DOHH2 (cell line): ENCODE results near the gene KLHL18.

Experiments
- H3F3A ChIP-seq: fragments of 200-600 bp; sonication (generic), shearing (Covaris generic); 2 replicates; pipeline ENCODE4 v1.6.0; 2016; ENCODE audit warnings: antibody characterized with exemption, mild to moderate bottlenecking; ENCODE audit not compliant: control insufficient read depth, insufficient read depth
- H3K27ac ChIP-seq: fragments of 200-600 bp; sonication (generic); 2 replicates; pipeline ENCODE4 v1.5.1; 2014; ENCODE audit warnings: low read depth, mild to moderate bottlenecking, low read length, moderate library complexity
- H3K27me3 ChIP-seq: fragments of 200-600 bp; sonication (generic); 2 replicates; pipeline ENCODE4 v1.6.1; 2014; ENCODE audit warnings: mild to moderate bottlenecking, low read length, mixed read lengths; ENCODE audit not compliant: control insufficient read depth
- H3K36me3 ChIP-seq: fragments of 200-600 bp; sonication (generic); 2 replicates; pipeline ENCODE4 v1.6.1; 2014; ENCODE audit warnings: mild to moderate bottlenecking, low read length, moderate library complexity, mixed read lengths; ENCODE audit not compliant: control insufficient read depth
- H3K4me1 ChIP-seq: fragments of 200-600 bp; sonication (generic); 2 replicates; pipeline ENCODE4 v1.6.1; 2014; ENCODE audit warnings: mild to moderate bottlenecking, low read length, mixed read lengths; ENCODE audit not compliant: control insufficient read depth
- H3K4me2 ChIP-seq: fragments of 200-600 bp; sonication (generic); 2 replicates; pipeline ENCODE4 v1.6.0; 2014; ENCODE audit warnings: mild to moderate bottlenecking, low read length, moderate library complexity
- H3K4me3 ChIP-seq: fragments of 200-600 bp; sonication (generic); 2 replicates; pipeline ENCODE4 v1.5.1; 2014; ENCODE audit warnings: mild to moderate bottlenecking, low read length, mixed read lengths
- H3K79me2 ChIP-seq: fragments of 200-600 bp; sonication (generic); 2 replicates; pipeline ENCODE4 v1.6.1; 2014; ENCODE audit warnings: mild to moderate bottlenecking, low read length, mixed read lengths; ENCODE audit not compliant: control insufficient read depth
- H3K9me2 ChIP-seq: fragments of 200-600 bp; sonication (generic); replicated peaks from 2 replicates; pipeline ENCODE4 v1.6.1; 2014; ENCODE audit warnings: mild to moderate bottlenecking, low read length, mixed read lengths; ENCODE audit not compliant: control insufficient read depth
- H3K9me3 ChIP-seq: fragments of 200-600 bp; sonication (generic); 2 replicates; pipeline ENCODE4 v1.6.1; 2014; ENCODE audit warnings: antibody characterized with exemption, low read length, mixed read lengths; ENCODE audit not compliant: control insufficient read depth, insufficient read depth
- H4K20me1 ChIP-seq: fragments of 200-600 bp; sonication (generic); 2 replicates; pipeline ENCODE4 v1.6.0; 2014; ENCODE audit warnings: low read depth, mild to moderate bottlenecking, antibody characterized with exemption, low read length, moderate library complexity; ENCODE audit not compliant: control insufficient read depth, insufficient read depth
- CTCF ChIP-seq: fragments of 200-600 bp; sonication (generic); IDR thresholded peaks from one replicate; pipeline ENCODE4 v1.5.1; 2014; ENCODE audit warnings: antibody characterized with exemption, mild to moderate bottlenecking, low read depth, low read length; ENCODE audit not compliant: poor library complexity, severe bottlenecking
- EZH2phosphoT487 ChIP-seq: fragments of 200-600 bp; sonication (generic); IDR thresholded peaks from 2 replicates; pipeline ENCODE4 v1.6.1; 2017; ENCODE audit warnings: borderline replicate concordance, mild to moderate bottlenecking, antibody characterized with exemption, low read length, moderate library complexity, mixed read lengths

KLHL18 gene

GRCh38 chr3:47381317-47382157, 98.8 kb downstream of the KLHL18 start:
- TF ChIP-seq CTCF (no peak), EZH2phosphoT487 (no peak)
- Histone ChIP-seq H3K27me3 (no peaks in the 10 kb centered on the region), H3K36me3 (no peaks in the 10 kb centered on the region), H3K4me3 (peak overlapping the region; percentile 87), H3K79me2 (peaks cover 75% of the 10 kb centered on the region), H3K4me2 (peak overlapping the region; percentile 67), H3K9me2 (no peaks in the 10 kb centered on the region), H3K9me3 (no peaks in the 10 kb centered on the region), H4K20me1 (0 out of 2 replicates have a peak, but pooled peaks cover 4% of the 10 kb centered on the region), H3F3A (no peaks in the 10 kb centered on the region), H3K27ac (peak overlapping the region; percentile 65), H3K4me1 (peaks cover 40% of the 10 kb centered on the region)

GRCh38 chr3:47384425-47384824, 101.7 kb downstream of the KLHL18 start:
- no peaks in the 10 kb centered on the region for H3K9me3 ChIP-seq
- peaks cover 8% of the 10 kb centered on the region; the same call in 1 of the 2 replicates for H4K20me1 ChIP-seq
- H3F3A ChIP-seq = no peaks in the 10 kb centered on the region
- H3K79me2 ChIP-seq = peaks cover 84% of the 10 kb centered on the region
- no peaks in the 10 kb centered on the region for H3K36me3 ChIP-seq
- no peaks in the 10 kb centered on the region for H3K27me3 ChIP-seq
- TF ChIP-seq EZH2phosphoT487 = no peak
- TF ChIP-seq CTCF = no peak
- H3K27ac ChIP-seq = no peak overlapping the region
- no peak overlapping the region for H3K4me2 ChIP-seq
- peaks cover 15% of the 10 kb centered on the region for H3K4me1 ChIP-seq
- H3K9me2 ChIP-seq = no peaks in the 10 kb centered on the region
- H3K4me3 ChIP-seq = no peak overlapping the region

- peaks cover 8% of the 10 kb centered on the region; the same call in 1 of the 2 replicates for H4K20me1 ChIP-seq
Observed at GRCh38 chr3:47385007-47385406, 102.3 kb downstream of the KLHL18 start.

More at GRCh38 chr3:47385007-47385406, 102.3 kb downstream of the KLHL18 start:
- Histone ChIP-seq H3K9me3 (no peaks in the 10 kb centered on the region), H3K9me2 (no peaks in the 10 kb centered on the region), H3K4me1 (peaks cover 10% of the 10 kb centered on the region), H3K79me2 (peaks cover 80% of the 10 kb centered on the region), H3K27me3 (no peaks in the 10 kb centered on the region), H3K36me3 (no peaks in the 10 kb centered on the region), H3K27ac (no peak overlapping the region), H3K4me2 (no peak overlapping the region), H3K4me3 (no peak overlapping the region), H3F3A (no peaks in the 10 kb centered on the region)
- TF ChIP-seq EZH2phosphoT487 (no peak), CTCF (no peak)
